ENCODE measurements around the gene USP21. TPM values are rescaled to one million over a fixed set of nuclear protein-coding genes. Genes with fewer than 3 reads are reported as not detected.

Gene USP21
- total and polyA plus RNA-seq, 2 of the 4 experiments (the other 2 are of a cell fraction), result 6.3 to 23.8 TPM

GRCh38 chr1:161145832-161146231 lies 13.5 kb upstream of the USP21 start:
- no peak overlapping the region for H2BK5ac ChIP-seq (ENCODE audit: low read depth, low read length, poor library complexity, severe bottlenecking)
- no peak overlapping the region for H4K5ac ChIP-seq (ENCODE audit: low read depth, low read length)
- H3K18ac ChIP-seq (ENCODE audit: low read depth, low read length), result no peak overlapping the region
- CTCF ChIA-PET, result no interaction called here
- no peak overlapping the region for H2AK9ac ChIP-seq (replicated peaks; ENCODE audit: low read depth, low read length, poor library complexity)
- H3K9ac ChIP-seq (ENCODE audit: low read depth, low read length), result no peak overlapping the region
- ATAC-seq (ENCODE audit: low read depth) (no peak), DNase-seq (no peak)
- no peaks in the 10 kb centered on the region for H3K79me1 ChIP-seq (ENCODE audit: low read depth in 1 of 2, low read length in 2 of 2)
- H3K27me3 ChIP-seq (ENCODE audit: control insufficient read depth, insufficient read depth, low read length), result no peaks in the 10 kb centered on the region
- H3K4ac ChIP-seq (ENCODE audit: low read depth, low read length), result no peak overlapping the region
- dilution Hi-C loops (cut with HindIII; ENCODE audit: low sequenced_read_pairs, unreplicated experiment), result no loop called here
- no peak overlapping the region for H2BK120ac ChIP-seq (ENCODE audit: low read depth, low read length)
- no peak overlapping the region for H4K91ac ChIP-seq (ENCODE audit: insufficient read depth, low read depth, low read length)
- intact Hi-C loops (cut with micrococcal nuclease), result no loop called here
- H3K56ac ChIP-seq (ENCODE audit: extremely low read depth, insufficient read depth, low read length), result no peak overlapping the region
- H3K36me3 ChIP-seq (ENCODE audit: control insufficient read depth, insufficient read depth, low read length), result no peaks in the 10 kb centered on the region
- WGBS, 2 experiments (ENCODE audit: extremely low coverage in 2 of 2, insufficient read length in 1 of 2), result 100% methylated on average over 2 of the region's 3 CpGs; no CpG with 5 or more reads in 1 of the 2 experiments
- H3K9me3 ChIP-seq (ENCODE audit: control insufficient read depth, insufficient read depth, low read length), result no peaks in the 10 kb centered on the region
- no peak overlapping the region for H3K14ac ChIP-seq (replicated peaks; ENCODE audit: low read depth, low read length)
- TF ChIP-seq SMC3 (IDR thresholded peaks at IDR 0.05; ENCODE audit: low read depth, low read length) (no peak), RAD21 (IDR thresholded peaks at IDR 0.05; ENCODE audit: low read length) (no peak), CHD1 (IDR thresholded peaks at IDR 0.05; ENCODE audit: low read depth, low read length) (no peak), RFX5 (IDR thresholded peaks at IDR 0.05; ENCODE audit: low read depth, low read length) (no peak), MXI1 (IDR thresholded peaks at IDR 0.05; ENCODE audit: borderline replicate concordance, low read depth, low read length) (no peak), CEBPB (IDR thresholded peaks at IDR 0.05; ENCODE audit: low read depth, low read length) (no peak), BHLHE40 (IDR thresholded peaks at IDR 0.05; ENCODE audit: low read depth, low read length) (no peak), MAZ (IDR thresholded peaks at IDR 0.05; ENCODE audit: borderline replicate concordance, low read depth, low read length) (no peak), FOS (IDR thresholded peaks at IDR 0.05; ENCODE audit: low read depth, low read length) (no peak), POLR2A (IDR thresholded peaks at IDR 0.05; ENCODE audit: low read depth, low read length) (no peak), MAFK (IDR thresholded peaks at IDR 0.05; ENCODE audit: low read depth, low read length) (no peak), CTCF (conservative IDR thresholded peaks at IDR 0.05; ENCODE audit: low read depth, low read length) (no peak), RCOR1 (IDR thresholded peaks at IDR 0.05; ENCODE audit: insufficient replicate concordance, low read length) (no peak), NFE2L2 (IDR thresholded peaks at IDR 0.05; ENCODE audit: low read depth, low read length) (no peak)
- TF ChIP-seq, protein P1, sequence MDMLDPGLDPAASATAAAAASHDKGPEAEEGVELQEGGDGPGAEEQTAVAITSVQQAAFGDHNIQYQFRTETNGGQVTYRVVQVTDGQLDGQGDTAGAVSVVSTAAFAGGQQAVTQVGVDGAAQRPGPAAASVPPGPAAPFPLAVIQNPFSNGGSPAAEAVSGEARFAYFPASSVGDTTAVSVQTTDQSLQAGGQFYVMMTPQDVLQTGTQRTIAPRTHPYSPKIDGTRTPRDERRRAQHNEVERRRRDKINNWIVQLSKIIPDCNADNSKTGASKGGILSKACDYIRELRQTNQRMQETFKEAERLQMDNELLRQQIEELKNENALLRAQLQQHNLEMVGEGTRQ (IDR thresholded peaks at IDR 0.05; ENCODE audit: low read depth, low read length), result no peak
- TF ChIP-seq, protein P2, sequence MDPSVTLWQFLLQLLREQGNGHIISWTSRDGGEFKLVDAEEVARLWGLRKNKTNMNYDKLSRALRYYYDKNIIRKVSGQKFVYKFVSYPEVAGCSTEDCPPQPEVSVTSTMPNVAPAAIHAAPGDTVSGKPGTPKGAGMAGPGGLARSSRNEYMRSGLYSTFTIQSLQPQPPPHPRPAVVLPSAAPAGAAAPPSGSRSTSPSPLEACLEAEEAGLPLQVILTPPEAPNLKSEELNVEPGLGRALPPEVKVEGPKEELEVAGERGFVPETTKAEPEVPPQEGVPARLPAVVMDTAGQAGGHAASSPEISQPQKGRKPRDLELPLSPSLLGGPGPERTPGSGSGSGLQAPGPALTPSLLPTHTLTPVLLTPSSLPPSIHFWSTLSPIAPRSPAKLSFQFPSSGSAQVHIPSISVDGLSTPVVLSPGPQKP (IDR thresholded peaks at IDR 0.05; ENCODE audit: borderline replicate concordance, low read depth, low read length), result no peak
- H2AFZ ChIP-seq (replicated peaks; ENCODE audit: low read length, poor library complexity), result no peak overlapping the region
- H3K9me1 ChIP-seq (ENCODE audit: insufficient read depth, low read length), result no peaks in the 10 kb centered on the region
- no peak overlapping the region for H3K23ac ChIP-seq (ENCODE audit: low read depth, low read length)
- no peak overlapping the region for H3K4me2 ChIP-seq (ENCODE audit: low read depth, low read length)
- no peaks in the 10 kb centered on the region for H4K20me1 ChIP-seq (ENCODE audit: insufficient read depth, low read length)
- H2BK15ac ChIP-seq (ENCODE audit: low read depth, low read length), result no peak overlapping the region
- no peak overlapping the region for H2BK20ac ChIP-seq (ENCODE audit: low read depth, low read length)
- in situ Hi-C loops (cut with MboI; ENCODE audit: low sequenced_read_pairs), result no loop called here
- no peaks in the 10 kb centered on the region for H3K4me1 ChIP-seq (ENCODE audit: control insufficient read depth, insufficient read depth, low read length)
- H2AK5ac ChIP-seq (ENCODE audit: low read depth, low read length), result no peak overlapping the region
- H3K27ac ChIP-seq (ENCODE audit: insufficient read depth, low read length), result no peak overlapping the region
- POLR2A ChIA-PET (ENCODE audit: unreplicated experiment), result no interaction called here
- no peak overlapping the region for H3K4me3 ChIP-seq (ENCODE audit: insufficient read depth, low read depth, low read length)
- no TSS peak for BruUV-seq (replicated peaks)
- H4K8ac ChIP-seq (ENCODE audit: low read depth in 2 of 2, low read length in 2 of 2), result no peak overlapping the region

All from IMR-90 (cell line).